ENCODE results near the gene STK24.

Gene STK24

GRCh38 chr13:98487522-98487921 lies 89.4 kb downstream of the STK24 start:
- TF ChIP-seq CTCF (conservative IDR thresholded peaks at IDR 0.05) = no peak
- TF ChIP-seq ZFX (IDR thresholded peaks at IDR 0.05) = no peak
- H3K27ac ChIP-seq = no peak overlapping the region

GRCh38 chr13:98487016-98487415 lies 89.9 kb downstream of the STK24 start:
- TF ChIP-seq CTCF (conservative IDR thresholded peaks at IDR 0.05) = no peak
- no peak for TF ChIP-seq ZFX (IDR thresholded peaks at IDR 0.05)
- H3K27ac ChIP-seq = no peak overlapping the region

- TF ChIP-seq ZFX (IDR thresholded peaks at IDR 0.05) (no peak), CTCF (conservative IDR thresholded peaks at IDR 0.05) (no peak)
- no peak overlapping the region; the same call in 1 of the 2 replicates for H3K27ac ChIP-seq
Observed at GRCh38 chr13:98486412-98486811, 90.5 kb downstream of the STK24 start.

- peak overlapping the region; percentile 78 for H3K27ac ChIP-seq
- no peak for TF ChIP-seq ZFX (IDR thresholded peaks at IDR 0.05)
- TF ChIP-seq CTCF (conservative IDR thresholded peaks at IDR 0.05) = no peak
Observed at GRCh38 chr13:98485561-98485960, 91.3 kb downstream of the STK24 start.

GRCh38 chr13:98484289-98485219 lies 92.4 kb downstream of the STK24 start:
- peak overlapping the region; percentile 78 for H3K27ac ChIP-seq
- no peak for TF ChIP-seq ZFX (IDR thresholded peaks at IDR 0.05)
- no peak for TF ChIP-seq CTCF (conservative IDR thresholded peaks at IDR 0.05)

- TF ChIP-seq CTCF (conservative IDR thresholded peaks at IDR 0.05) (no peak), ZFX (IDR thresholded peaks at IDR 0.05) (no peak)
- peak overlapping the region; percentile 78 for H3K27ac ChIP-seq
Observed at GRCh38 chr13:98483601-98484288, 93.2 kb downstream of the STK24 start.
